Endothelial cell (in vitro differentiated cells): Measurements from ENCODE around the gene IQSEC1. TPM values are rescaled to one million over a fixed set of nuclear protein-coding genes. Genes with fewer than 3 reads are reported as not detected.

Experiments used
- DNase-seq: peaks from one replicate; pipeline ENCODE4 v3.0.0; 2021; ENCODE audit warnings: low spot score
- H3K27ac Mint-ChIP-seq: one replicate; pipeline ENCODE4 v1.8.0; 2021; ENCODE audit warnings: mixed read lengths, inconsistent platforms; ENCODE audit not compliant: unreplicated experiment
- H3K27me3 Mint-ChIP-seq: one replicate; pipeline ENCODE4 v1.8.0; 2021; ENCODE audit warnings: mild to moderate bottlenecking, moderate library complexity, mixed read lengths, inconsistent platforms; ENCODE audit not compliant: unreplicated experiment
- H3K36me3 Mint-ChIP-seq: one replicate; pipeline ENCODE4 v1.8.0; 2021; ENCODE audit warnings: mild to moderate bottlenecking, low read depth, mixed read lengths, inconsistent platforms; ENCODE audit not compliant: unreplicated experiment
- H3K4me1 Mint-ChIP-seq: one replicate; pipeline ENCODE4 v1.8.0; 2021; ENCODE audit warnings: mild to moderate bottlenecking, mixed read lengths, inconsistent platforms; ENCODE audit not compliant: unreplicated experiment
- H3K4me3 Mint-ChIP-seq: one replicate; pipeline ENCODE4 v1.8.0; 2021; ENCODE audit warnings: mild to moderate bottlenecking, mixed read lengths, inconsistent platforms; ENCODE audit not compliant: unreplicated experiment
- H3K9me3 Mint-ChIP-seq: one replicate; pipeline ENCODE4 v1.8.0; 2021; ENCODE audit warnings: mixed read lengths, inconsistent platforms; ENCODE audit not compliant: unreplicated experiment
- CTCF ChIP-seq: fragments of 200-600 bp; sonication (generic); IDR thresholded peaks from one replicate; pipeline ENCODE4 v1.5.0; 2021; ENCODE audit warnings: antibody characterized with exemption; ENCODE audit not compliant: unreplicated experiment
- total RNA-seq: library from RNA; stranded (reverse); fragmentation: NEBNext Ultra II Directional; extraction: Animal tissue kit (Norgen Biotek cat#: 25700); gene quantifications from one replicate; pipeline ENCODE4 v1.2.1, GENCODE V29; 2021; ENCODE audit not compliant: unreplicated experiment

The IQSEC1 gene
- total RNA-seq, 1 donor from 2014 or later, result 75.3 TPM

GRCh38 chr3:13053893-13054292 lies 19.3 kb downstream of the IQSEC1 start:
- TF ChIP-seq CTCF, result no peak
- peaks cover 29% of the 10 kb centered on the region for H3K4me1 Mint-ChIP-seq
- H3K4me3 Mint-ChIP-seq, result no peak overlapping the region

GRCh38 chr3:13053420-13053819 lies 19.8 kb downstream of the IQSEC1 start:
- Mint-ChIP-seq H3K27me3 (peaks cover 13% of the 10 kb centered on the region), H3K4me1 (peaks cover 34% of the 10 kb centered on the region), H3K4me3 (no peak overlapping the region), H3K9me3 (no peaks in the 10 kb centered on the region), H3K36me3 (peaks cover 4% of the 10 kb centered on the region), H3K27ac (no peak overlapping the region)
- no peak for TF ChIP-seq CTCF
- DNase-seq, result no peak

More at GRCh38 chr3:13053893-13054292, 19.3 kb downstream of the IQSEC1 start:
- DNase-seq, result no peak
- H3K27me3 Mint-ChIP-seq, result peaks cover 11% of the 10 kb centered on the region
- H3K36me3 Mint-ChIP-seq, result peaks cover 4% of the 10 kb centered on the region
- no peak overlapping the region for H3K27ac Mint-ChIP-seq
- H3K9me3 Mint-ChIP-seq, result no peaks in the 10 kb centered on the region

GRCh38 chr3:13052191-13052820 lies 20.9 kb downstream of the IQSEC1 start:
- peaks cover 13% of the 10 kb centered on the region for H3K27me3 Mint-ChIP-seq
- peaks cover 34% of the 10 kb centered on the region for H3K4me1 Mint-ChIP-seq
- no peak for TF ChIP-seq CTCF
- H3K27ac Mint-ChIP-seq, result no peak overlapping the region
- H3K4me3 Mint-ChIP-seq, result no peak overlapping the region
- H3K9me3 Mint-ChIP-seq, result no peaks in the 10 kb centered on the region
- DNase-seq, result no peak
- H3K36me3 Mint-ChIP-seq, result peaks cover 4% of the 10 kb centered on the region

- H3K4me1 Mint-ChIP-seq, result peaks cover 34% of the 10 kb centered on the region
- H3K27ac Mint-ChIP-seq, result no peak overlapping the region
- no peak for TF ChIP-seq CTCF
- no peaks in the 10 kb centered on the region for H3K9me3 Mint-ChIP-seq
- H3K4me3 Mint-ChIP-seq, result no peak overlapping the region
- no peak for DNase-seq
- H3K27me3 Mint-ChIP-seq, result peaks cover 13% of the 10 kb centered on the region
- H3K36me3 Mint-ChIP-seq, result peaks cover 4% of the 10 kb centered on the region
Measured at GRCh38 chr3:13051581-13051980, 21.6 kb downstream of the IQSEC1 start.

GRCh38 chr3:13051066-13051465 lies 22.2 kb downstream of the IQSEC1 start:
- H3K27ac Mint-ChIP-seq, result no peak overlapping the region
- H3K9me3 Mint-ChIP-seq, result no peaks in the 10 kb centered on the region
- H3K27me3 Mint-ChIP-seq, result peaks cover 13% of the 10 kb centered on the region
- H3K4me3 Mint-ChIP-seq, result no peak overlapping the region
- TF ChIP-seq CTCF, result no peak
- peaks cover 4% of the 10 kb centered on the region for H3K36me3 Mint-ChIP-seq
- no peak for DNase-seq
- peaks cover 34% of the 10 kb centered on the region for H3K4me1 Mint-ChIP-seq
